Mesenteric fat pad (tissue), 1 donor: ENCODE data around the gene SELENON. TPM values are rescaled to one million over a fixed set of nuclear protein-coding genes. Genes with fewer than 3 reads are reported as not detected.

Experiments
- DNase-seq: peaks from one replicate; pipeline ENCODE4 v3.0.0-alpha.2; 2020; ENCODE audit warnings: low spot score
- total RNA-seq: library from RNA; stranded (reverse); fragmentation: NEBNext Ultra II Directional; extraction: Animal tissue kit (Norgen Biotek cat#: 25700); gene quantifications from one replicate; pipeline ENCODE4 v1.2.1, GENCODE V29; 2021
- donor health status: DM: yes; HTN: yes; CAD: no.

Gene SELENON
- total RNA-seq, 1 donor from 2014 or later: 108 TPM

DNA sequence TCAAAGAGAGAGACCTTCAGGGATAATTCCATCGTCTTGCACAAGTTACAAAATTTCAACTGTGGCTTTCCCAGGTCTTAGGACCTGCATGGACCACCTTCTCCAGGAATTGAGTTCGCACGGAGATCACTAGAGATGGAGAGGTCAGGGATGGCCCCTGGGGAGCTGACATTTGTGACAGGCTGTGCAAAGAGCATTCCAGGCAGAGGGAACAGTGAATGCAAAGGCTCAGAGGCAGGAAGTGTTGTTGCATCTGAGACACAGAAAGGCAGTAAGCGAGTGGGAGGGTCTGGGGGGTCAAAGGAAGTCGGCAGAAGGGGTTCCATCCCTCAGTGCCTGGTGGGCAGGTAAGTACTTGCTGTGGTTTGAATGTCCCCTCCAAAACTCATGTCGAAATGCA, 9.5 kb upstream of the SELENON start:
- no peak for DNase-seq

DNA sequence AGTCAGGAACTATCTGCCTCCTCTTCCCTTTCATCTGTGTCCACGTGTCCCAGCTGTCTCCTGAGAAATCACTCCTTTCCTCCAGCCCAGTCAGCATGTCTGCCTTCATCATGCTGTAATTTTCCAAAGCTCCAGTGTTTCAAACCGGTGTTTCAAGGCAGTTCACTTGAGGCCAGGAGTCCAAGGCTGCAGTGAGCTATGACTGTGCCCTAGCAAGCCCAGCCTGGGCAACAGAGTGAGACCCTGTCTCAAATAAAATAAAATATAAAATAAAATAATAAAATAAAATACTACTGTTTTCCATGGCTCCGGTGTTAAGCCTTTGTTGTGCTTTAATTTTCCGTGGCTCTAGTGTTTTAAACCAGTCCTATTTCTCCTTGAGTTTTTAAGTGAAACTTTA, 7.9 kb upstream of the SELENON start:
- no peak for DNase-seq

DNA sequence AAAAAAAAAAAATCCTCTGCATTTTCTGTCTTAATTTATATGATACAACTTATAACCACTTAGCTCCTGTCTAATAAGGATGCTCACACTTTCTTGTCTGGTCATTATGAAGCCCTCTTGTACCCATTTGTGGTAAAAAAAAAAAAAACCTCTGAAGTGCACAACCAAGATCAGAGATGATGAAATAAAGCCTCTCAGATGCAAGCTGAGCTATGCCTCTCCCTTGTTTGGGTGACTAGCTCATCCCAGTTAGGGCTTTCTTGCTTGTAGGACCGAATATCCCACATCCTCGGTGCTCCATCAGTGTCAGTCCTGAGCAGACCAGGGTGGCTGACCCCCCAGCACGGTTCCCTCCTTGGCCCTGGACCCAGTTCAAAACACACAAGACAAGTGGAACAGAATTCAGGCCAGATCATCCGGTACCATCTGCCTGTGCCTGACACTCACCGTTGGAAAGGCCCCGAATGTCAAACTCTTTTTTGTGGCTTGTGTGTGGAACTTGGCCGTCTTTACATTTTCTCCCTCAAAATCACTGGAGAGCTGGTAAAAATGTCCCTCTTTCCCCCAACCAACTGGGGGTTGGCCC, 6.3 kb upstream of the SELENON start:
- no peak for DNase-seq

DNA sequence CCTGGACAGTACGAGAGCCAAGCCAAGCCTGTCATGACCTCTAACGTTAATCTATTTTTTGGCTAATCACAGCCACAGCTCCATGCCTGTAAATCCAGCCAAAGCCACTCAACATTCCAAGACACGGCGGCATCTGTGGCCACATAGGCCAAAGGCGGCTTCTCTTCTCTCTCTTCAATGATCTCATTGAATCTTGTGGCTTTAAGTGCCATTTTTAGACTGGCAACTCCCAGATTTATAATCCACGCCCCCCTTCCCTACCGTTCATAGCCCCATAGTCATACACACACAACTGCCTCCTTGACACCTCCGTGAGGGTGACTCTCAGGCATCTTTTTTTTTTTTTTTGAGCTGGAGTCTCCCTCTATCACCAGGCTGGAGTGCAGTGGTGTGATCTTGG, 5.7 kb upstream of the SELENON start:
- DNase-seq: no peak

DNA sequence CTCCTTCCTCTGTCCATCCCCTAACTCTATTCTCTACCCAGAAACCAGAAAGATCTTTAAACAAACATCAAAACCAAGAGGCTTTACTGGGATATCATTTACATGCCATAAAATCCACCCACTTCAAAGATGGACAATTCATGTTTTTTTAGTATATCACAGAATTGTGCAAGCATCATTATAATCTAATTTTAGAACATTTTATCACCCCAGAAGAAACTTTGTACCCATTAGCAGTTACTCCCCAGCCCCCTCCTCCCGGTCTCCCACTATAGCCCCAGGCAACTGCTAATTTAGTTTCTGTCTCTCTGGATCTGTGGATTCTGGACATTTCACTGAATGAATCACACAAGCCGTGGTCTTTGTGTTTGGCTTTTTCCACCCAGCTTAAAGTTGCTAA, 4.8 kb upstream of the SELENON start:
- no peak for DNase-seq

DNA sequence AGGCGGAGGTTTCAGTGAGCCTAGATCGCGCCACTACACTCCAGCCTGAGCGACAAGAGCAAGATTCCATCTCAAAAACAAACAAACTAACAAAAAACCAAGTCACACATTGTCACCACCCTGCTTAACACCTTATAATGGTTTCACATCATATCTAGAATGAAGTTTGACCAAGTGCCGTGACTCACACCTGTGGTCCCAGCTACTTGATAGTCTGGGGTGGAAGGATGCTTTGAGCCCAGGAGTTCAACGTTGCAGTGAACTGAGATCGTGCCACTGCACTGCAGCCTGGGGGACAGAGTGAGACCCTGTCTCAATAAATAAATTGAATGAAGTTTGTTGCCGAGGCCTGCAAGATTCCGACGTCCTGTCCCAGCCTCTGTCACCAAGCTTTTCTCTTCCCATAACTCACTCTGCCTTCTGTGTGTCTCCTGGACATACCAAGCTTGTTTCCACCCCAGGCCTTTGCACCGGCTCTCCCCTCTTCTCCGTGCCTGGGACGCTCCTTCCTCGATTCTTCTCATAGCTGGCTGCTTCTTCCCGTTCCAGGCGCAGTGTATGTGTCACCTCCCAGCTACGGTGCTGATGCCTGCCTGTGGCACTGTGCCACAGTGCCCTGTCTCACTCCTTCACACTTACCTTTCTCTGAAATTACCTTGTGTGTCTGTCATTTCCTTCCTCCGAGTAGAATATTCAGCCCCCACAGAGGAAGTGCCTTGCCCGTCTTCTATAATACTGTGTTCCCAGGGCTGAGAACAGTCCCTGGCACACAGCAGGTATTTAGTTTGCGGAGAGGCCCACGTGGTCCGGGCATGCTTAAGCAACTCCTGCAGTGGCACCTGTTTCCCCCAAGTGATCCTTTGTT, 3.8 kb upstream of the SELENON start:
- DNase-seq: no peak

DNA sequence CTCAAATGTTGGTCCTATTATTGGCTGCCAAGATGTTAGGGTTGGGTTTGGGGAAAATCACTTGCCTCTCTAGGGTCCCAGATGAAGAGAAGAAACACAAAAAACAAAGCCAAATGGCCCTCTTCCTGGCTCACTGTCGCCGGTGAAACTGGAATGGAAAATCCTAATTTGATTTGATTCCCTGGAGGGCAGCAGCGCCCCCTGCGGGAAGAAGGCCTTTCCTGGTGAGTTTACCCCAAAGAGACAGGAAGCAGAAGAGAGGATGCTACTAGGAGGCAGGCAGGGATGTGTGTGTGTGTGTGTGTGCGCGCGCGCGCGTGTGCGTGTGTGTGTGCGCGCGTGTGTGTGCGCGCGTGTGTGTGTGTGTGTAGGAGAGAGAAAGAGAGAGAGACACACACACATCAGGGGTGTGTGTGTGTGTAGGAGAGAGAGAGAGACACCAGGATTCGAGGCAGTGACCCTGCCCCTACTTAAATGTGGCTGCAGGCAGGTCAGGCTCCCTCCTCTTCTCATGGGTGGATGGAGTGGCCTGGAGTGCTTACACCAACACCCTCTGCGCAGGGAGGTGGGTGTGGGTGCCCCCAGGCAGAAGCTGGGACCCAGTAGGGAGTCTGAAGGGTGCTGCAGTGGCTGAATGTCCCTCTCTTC, 3.1 kb upstream of the SELENON start:
- DNase-seq: no peak

DNA sequence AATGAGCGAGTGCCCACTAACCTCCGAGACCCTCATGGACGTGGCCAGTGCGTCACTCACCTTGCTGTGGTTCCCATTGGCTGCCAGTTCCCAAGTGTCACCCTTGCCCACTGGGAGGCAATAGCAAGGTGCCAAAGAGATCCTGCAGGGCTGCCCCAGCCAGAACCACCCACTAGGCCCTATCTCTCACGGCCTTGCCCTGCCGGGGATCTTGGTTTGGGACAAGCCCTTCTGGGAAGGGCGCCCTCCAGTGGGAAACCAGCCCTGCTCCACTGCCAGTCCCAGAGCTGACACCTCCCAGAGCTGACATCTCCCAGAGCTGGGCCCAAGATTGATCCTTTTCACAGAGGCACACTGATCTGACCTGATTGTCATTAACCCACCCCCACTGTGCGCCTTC, 2.1 kb upstream of the SELENON start:
- no peak for DNase-seq

DNA sequence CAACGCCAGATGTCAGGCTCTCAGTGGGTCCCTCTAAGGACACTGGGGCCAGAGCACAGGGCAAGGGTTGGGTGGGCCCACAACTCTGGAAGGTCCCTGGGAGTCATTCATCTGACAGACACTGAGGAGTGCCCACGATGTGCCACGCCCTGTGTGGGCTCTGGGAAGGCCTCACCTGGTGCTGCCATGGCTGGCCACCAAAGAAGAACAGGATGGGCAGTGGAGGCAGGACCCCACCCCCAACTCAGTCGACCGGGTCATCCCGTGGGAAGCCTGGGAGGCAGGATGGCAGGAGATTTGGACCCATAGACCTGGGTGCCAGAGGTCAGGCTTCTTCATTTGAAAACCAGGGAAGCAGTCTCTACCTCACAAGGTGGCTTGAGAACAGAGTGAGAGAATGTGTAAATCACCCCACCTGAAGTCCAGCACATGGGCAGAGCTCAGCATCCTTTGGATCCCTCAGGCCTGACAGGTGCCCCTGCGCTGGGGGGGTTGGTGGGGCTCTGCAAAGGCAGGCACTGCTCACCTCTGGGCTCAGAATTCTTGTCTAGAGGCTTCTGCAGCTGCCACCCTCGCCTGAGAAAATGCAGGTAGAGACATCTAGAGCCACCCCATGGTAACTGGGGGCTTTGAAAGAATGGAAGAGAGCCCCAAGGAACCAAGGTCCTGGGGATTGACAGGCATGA, 1.2 kb upstream of the SELENON start:
- DNase-seq: no peak

DNA sequence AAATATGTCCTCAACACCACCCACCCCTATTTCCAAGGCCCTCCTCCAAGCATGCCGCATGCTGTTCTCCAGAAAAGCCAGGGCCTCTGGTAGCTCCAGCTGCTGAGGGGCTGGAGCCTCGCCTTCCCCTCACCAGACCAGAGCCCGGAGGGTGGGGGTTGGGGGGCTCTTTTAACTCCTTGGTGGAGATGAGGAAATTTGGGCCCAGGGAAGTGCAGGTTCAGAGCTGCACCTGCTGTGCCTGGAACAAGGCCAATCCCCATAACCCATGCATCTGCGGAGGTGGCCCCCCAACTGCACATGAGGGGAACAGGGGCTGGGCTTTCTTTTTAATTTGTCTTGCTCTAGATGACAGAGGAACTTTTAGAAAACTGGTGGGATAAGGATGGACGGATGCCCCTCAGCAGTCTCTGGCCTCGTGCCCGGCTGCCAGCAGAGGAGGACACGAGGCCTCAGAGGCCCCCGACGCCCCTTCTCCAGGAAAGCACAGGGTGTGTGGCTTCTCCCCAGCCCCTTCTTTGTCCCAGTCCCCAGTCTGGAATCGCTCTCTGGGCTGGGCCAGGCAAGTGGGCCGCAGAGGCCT, 550 bp upstream of the SELENON start:
- DNase-seq: no peak

DNA sequence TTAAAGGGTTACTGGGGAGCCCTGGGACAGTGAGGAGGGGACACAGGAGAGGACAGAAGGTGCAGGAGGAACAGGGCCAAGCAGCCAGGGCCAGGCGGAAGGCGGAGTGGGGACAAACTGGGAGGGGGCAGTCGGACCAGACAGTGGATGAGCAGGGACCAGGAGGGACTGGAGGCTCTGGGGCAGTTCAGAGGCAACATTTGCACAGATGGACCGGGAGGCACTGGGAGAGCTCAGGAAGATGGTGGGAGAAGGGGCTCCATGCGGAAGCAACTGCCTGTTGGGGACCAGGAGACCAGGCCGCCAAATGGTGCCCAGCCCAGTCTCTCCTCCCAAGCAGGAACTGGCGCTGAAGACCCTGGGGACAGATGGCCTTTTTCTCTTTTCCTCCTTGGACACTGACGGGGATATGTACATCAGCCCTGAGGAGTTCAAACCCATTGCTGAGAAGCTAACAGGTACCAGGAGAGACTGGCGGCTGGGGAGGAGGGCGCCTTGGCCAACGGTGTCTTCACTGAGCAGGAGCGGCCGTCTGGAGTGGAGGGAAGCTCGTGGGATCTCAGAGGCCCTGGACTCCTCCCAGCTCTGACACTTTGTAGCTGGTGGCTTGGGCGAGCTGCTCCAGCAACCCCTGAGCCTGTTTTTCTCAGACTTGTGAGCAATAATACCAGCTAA, 847 bp downstream of the SELENON start:
- no peak for DNase-seq

DNA sequence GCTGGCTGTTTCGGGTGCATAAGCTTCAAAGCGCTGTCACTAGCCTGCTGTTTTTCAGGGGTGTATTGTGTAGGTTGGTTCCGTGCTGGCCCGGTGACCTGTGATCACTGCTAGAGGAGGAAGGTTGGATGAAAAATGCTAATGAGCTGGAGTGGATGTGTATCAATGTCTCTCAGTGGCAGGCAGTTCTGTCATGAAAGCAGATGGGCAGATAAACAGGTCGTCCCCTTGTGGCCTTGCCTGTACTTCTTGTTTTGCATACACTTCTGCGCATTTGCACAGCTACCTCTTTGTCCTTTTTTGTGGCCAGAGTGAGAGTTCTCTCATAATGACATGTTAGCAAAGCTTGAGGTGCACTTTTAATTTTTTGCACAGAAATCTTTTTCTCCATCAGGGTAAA, 2.9 kb downstream of the SELENON start:
- no peak for DNase-seq

DNA sequence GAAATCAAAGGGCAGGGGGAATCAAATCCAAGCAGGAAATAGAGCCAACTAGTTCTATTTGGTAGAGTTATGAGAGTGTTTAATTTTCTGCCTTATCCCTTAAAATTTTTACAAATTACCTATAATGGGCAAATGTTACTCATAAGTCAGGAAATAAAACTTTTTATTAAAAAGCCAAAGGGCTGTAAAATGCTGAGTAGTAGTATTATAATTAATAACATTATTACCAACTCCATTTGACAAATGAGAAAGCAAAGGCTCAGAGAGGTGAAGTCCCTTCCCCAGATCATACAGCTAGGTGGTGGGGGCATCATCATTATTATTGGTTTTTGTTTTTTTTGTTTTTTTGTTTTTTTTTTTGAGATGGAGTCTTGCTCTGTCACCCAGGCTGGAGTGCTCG, 3.4 kb downstream of the SELENON start:
- no peak for DNase-seq

DNA sequence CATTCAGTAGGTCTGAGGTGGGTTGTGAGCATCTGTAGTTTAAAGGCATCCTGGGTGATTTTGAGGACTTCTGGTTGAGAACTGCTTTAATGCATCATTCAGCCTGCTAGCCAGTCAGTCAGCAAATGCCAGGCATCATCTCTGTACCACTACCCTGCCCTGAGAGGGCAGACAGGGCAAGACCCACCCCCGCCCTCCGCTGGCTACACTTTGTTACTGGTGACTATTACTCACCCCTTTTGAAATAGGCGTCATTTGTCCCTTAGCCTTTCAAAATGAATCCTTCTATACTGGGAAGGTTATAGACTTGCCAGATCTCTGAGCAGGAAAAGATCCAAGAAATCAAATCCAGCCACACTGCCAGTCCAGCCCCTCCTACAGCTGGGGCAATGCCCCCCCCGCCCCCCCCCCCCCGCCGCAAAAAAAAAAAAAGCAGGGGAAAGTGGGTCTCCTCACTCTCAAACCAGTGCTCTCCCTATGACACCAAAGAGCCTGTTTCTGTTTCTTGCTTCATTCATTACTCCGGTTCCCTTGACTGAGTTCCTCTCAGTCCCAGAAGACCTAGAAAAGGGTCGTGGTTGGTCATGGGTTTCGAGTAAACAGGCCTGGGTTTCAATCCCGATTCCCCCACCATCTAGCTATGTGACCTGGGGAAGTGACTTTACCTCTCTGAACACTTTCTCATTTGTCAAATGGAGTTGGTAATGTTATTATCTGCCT, 4.4 kb downstream of the SELENON start:
- DNase-seq: no peak

DNA sequence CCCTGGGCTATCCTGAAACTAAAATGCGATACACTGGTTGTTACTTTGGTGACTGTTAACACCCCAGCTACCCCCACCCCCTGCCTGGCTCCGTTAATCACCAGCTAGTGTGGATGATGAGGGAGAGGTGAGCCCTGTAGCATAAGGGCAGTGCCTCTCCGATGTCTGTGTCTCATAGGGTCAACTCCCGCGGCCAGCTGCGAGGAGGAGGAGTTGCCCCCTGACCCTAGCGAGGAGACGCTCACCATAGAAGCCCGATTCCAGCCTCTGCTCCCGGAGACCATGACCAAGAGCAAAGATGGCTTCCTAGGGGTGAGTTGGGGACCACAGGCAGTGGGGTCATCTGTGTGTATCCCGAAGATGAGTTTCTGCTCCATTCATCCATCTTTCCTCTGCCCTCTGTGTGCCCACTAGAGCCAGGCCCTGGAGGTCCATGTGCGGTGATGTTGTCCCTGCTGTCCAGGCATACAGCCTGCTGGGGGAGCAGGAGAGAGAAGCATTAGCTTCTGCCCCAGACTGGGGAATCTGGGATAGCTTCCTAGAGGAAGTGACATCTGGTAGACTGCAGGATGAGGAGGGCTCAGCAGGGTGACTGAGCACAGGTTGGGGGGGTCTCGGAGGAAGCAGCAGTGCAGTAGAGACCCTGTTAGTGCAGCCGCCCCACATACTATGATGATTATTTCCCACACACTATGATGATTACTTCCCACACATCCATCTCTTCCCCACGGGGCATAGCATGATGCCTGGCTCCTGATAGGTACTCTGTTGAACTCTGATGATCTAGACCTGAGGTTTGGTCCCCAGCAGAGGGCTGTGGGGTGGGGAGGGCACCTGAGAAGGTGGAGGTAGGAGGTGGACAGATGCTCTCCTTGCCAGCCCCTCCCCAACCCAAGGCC, 5.2 kb downstream of the SELENON start:
- DNase-seq: no peak

DNA sequence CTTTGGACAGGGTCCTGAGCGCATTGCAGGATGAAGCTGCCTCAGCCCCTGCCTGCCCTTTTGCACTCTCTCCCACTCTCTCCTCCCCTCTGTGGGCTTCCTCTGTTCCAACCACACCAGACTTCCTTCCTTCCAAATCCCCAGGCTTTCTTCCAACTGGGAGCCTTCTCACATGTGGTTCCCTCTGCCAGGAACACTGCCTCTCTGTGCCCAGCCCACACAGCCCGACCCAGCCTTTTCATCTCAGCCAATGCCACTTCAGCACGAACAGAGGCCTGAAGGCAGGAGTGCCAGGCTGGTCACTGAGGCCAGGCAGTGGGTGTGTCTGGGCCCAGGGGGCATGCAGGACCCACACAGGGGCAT, 5.9 kb downstream of the SELENON start:
- no peak for DNase-seq

DNA sequence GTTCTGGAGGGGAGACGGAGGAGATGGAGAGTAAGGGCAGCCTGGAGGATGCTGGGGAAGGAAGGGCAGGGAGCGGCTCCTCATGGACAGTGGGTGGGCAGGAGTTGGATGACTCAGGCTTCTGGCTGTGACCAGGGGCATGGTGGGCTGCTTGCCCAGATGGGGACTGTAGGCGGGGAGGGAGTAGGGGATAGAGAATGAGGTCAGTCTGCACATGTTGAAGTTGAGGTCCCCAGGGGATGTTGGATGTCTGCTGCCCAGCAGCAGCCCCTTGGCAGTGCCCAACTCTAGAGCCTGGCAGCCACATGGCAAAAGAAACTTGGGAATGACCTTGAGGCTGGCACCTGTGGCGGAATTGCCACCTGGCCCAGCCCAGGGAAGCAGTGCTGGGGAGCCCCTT, 6.4 kb downstream of the SELENON start:
- DNase-seq: no peak

DNA sequence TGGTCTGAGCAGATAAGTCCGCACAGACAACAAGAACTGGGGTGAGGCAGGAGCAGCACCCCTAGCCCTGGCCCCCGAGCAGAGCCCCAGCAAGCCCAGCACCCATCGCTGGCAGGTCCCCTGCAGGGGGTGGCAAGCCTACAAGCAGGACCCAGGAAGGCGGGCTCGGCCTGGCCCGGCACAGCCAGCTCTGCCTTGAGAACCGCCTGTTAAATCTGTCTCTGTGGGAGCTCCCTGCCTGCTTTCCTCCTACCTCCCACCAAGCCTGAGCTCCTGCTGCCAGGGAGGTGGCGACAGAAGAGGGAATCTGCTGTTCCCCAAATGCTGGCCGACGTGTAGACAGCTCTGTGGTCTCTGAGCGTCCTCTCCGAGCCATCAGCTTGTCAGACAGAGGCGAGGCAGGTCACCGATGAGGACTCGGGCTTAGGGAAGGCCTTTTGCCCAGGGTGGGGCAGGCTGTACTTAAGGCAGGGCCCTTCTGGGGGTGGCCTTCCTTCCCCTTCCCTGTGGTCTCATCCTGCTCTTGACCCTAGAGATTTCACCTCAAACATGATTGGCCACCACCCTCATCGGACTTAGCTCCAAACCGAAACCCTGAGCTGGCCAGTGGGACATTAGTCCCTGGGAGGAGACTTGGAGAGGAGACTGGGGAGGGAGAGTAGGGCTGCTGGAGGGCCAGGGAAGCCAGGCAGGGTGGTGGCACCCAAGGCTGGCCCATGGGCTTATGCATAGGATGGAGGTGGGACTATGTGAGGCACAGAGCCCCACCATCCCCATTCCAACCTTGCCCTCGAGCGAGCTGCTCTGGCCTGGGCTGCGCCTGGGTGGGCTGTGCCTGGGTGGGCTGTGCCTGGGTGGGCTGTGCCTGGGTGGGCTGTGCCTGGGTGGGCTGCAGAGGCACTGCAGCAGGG, 7.7 kb downstream of the SELENON start:
- no peak for DNase-seq
